Liver (tissue), 9 donors: ENCODE data around the gene MEF2B. TPM values are rescaled to one million over a fixed set of nuclear protein-coding genes. Genes with fewer than 3 reads are reported as not detected.

Experiments
- DNase-seq: peaks from one replicate; pipeline ENCODE4 v3.0.0-alpha.2; 2017; ENCODE audit warnings: low spot score
- H3K27ac ChIP-seq, 2 donors: one replicate each; pipeline ENCODE4 v1.7.0; 2013; ENCODE audit warnings: inconsistent platforms in 2 of 2, low read length in 2 of 2, control low read depth in 1 of 2, low read depth in 1 of 2, mild to moderate bottlenecking in 1 of 2
- H3K27me3 ChIP-seq, 4 donors: one replicate each; pipeline versions ENCODE4 v1.6.1 to v1.7.0; 2013; ENCODE audit warnings: low read length in 3 of 4, inconsistent platforms in 1 of 4, mild to moderate bottlenecking in 1 of 4, moderate library complexity in 1 of 4; ENCODE audit not compliant: control insufficient read depth in 4 of 4, insufficient read depth in 4 of 4
- H3K36me3 ChIP-seq, 4 donors: one replicate each; pipeline versions ENCODE4 v1.6.1 to v1.7.0; 2013; ENCODE audit warnings: low read length in 3 of 4, mild to moderate bottlenecking in 3 of 4, low read depth in 1 of 4, moderate library complexity in 1 of 4; ENCODE audit not compliant: control insufficient read depth in 4 of 4, insufficient read depth in 3 of 4
- H3K4me1 ChIP-seq, 4 donors: one replicate each; pipeline versions ENCODE4 v1.6.1 to v1.7.0; 2013; ENCODE audit warnings: low read length in 3 of 4, mild to moderate bottlenecking in 3 of 4, moderate library complexity in 1 of 4; ENCODE audit not compliant: control insufficient read depth in 4 of 4, insufficient read depth in 4 of 4
- H3K4me3 ChIP-seq, 3 donors: one replicate each; pipeline versions ENCODE4 v1.6.1 to v1.7.0; 2013; ENCODE audit warnings: low read length in 3 of 3, control low read depth in 1 of 3, low read depth in 1 of 3, mild to moderate bottlenecking in 1 of 3
- H3K9ac ChIP-seq, 2 donors: one replicate each; pipeline ENCODE4 v1.7.0; 2013; ENCODE audit warnings: low read length in 2 of 2, mild to moderate bottlenecking in 2 of 2, moderate library complexity in 2 of 2, control low read depth in 1 of 2, low read depth in 1 of 2
- H3K9me3 ChIP-seq, 4 donors: one replicate each; pipeline versions ENCODE4 v1.6.1 to v1.7.0; 2013; ENCODE audit warnings: low read length in 3 of 4; ENCODE audit not compliant: control insufficient read depth in 4 of 4
- EGR1 ChIP-seq, 2 donors: IDR thresholded peaks; 2 replicates each; pipeline ENCODE4 v1.6.1; 2016 to 2018; ENCODE audit warnings: antibody characterized with exemption in 2 of 2, low read depth in 2 of 2
- HNF4A ChIP-seq, 2 donors: conservative IDR thresholded peaks; 2 replicates each; pipeline ENCODE4 v1.6.1; 2016; ENCODE audit warnings: antibody characterized with exemption in 2 of 2, mild to moderate bottlenecking in 2 of 2
- HNF4G ChIP-seq: IDR thresholded peaks from 2 replicates; pipeline ENCODE4 v1.6.1; 2016; ENCODE audit warnings: antibody characterized with exemption
- JUND ChIP-seq, 2 donors: IDR thresholded peaks; 2 replicates each; pipeline ENCODE4 v1.6.1; 2016; ENCODE audit warnings: antibody characterized with exemption in 2 of 2
- NR2F2 ChIP-seq: IDR thresholded peaks from 2 replicates; pipeline ENCODE4 v1.6.1; 2016; ENCODE audit warnings: antibody characterized with exemption
- RAD21 ChIP-seq, 2 donors: IDR thresholded peaks; 2 replicates each; pipeline ENCODE4 v1.6.1; 2016; ENCODE audit warnings: antibody characterized with exemption in 2 of 2, mild to moderate bottlenecking in 2 of 2
- SP1 ChIP-seq: IDR thresholded peaks from 2 replicates; pipeline ENCODE4 v1.6.1; 2018; ENCODE audit warnings: antibody characterized with exemption, mild to moderate bottlenecking
- TAF1 ChIP-seq: conservative IDR thresholded peaks from 2 replicates; pipeline ENCODE4 v1.6.1; 2016; ENCODE audit warnings: antibody characterized with exemption, mild to moderate bottlenecking
- WGBS: extraction: QIAGEN DNeasy Blood & Tissue Kit; methylation state at CpG from one replicate; pipeline ENCODE4 v1.1.7; 2013; 5-methylcytosine and 5-hydroxymethylcytosine counted together
- polyA plus RNA-seq, 2 donors: library from polyadenylated mRNA; stranded (reverse) in 1 of 2; unstranded in 1 of 2; fragments of 200-250 nt in 1 of 2; fragments of >200 nt in 1 of 2; fragmentation: Nextera tagmentation in 1 of 2; extraction: Ambion mirVana in 1 of 2; gene quantifications; one replicate each; pipeline versions ENCODE4 v1.2.1 to v1.2.3, GENCODE V29; 2013 to 2015
- total RNA-seq, 2 donors: library from RNA; depleted of rRNA; stranded (reverse); fragments of >200 nt; gene quantifications; one replicate each; pipeline ENCODE4 v1.2.3, GENCODE V29; 2014
- TF ChIP-seq, protein P1 (sequence below): IDR thresholded peaks from 2 replicates; pipeline ENCODE4 v1.6.1; 2016; ENCODE audit warnings: antibody characterized with exemption
- TF ChIP-seq, protein P2 (sequence below): fragments of 150-350 bp; IDR thresholded peaks from 2 replicates; pipeline ENCODE4 v1.5.1; 2017; ENCODE audit warnings: improper control_type of control experiment, low read depth, low read length; ENCODE audit not compliant: missing input control
- TF ChIP-seq, protein P3 (sequence below): IDR thresholded peaks from 2 replicates; pipeline ENCODE4 v1.6.1; 2016; ENCODE audit warnings: antibody characterized with exemption
- TF ChIP-seq, protein P4 (sequence below): IDR thresholded peaks from 2 replicates; pipeline ENCODE4 v1.6.1; 2016; ENCODE audit warnings: antibody characterized with exemption
- TF ChIP-seq, protein P5 (sequence below): IDR thresholded peaks from 2 replicates; pipeline ENCODE4 v1.6.1; 2016; ENCODE audit warnings: antibody characterized with exemption, mild to moderate bottlenecking
- donor health status: healthy.
- donor health status: healthy.
- donor health status: healthy.
- donor health status: healthy.
- donor health status: healthy.

Gene MEF2B
- total and polyA plus RNA-seq, 4 donors: 0.08 to 0.39 (median 0.30) TPM; not detected in 1

DNA sequence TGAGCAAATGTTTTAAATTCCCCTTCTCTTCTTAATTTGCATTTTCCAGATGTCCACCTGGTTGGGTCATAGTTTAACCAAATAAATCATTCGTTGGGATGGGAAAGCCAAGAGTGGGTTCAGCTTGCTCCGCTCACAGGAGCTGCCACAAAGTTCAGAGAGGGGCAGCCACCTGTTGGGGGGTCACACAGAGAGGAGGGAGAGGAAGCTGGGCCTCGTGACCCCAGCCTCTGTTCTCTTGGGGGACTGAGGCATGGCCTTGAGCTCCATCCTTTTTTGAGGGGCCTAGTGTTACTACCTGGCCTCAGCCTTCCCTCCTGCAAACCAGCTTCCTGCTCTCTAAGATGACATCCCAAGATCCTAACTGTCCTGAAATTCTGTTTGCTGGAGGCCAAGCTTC, 2.5 kb downstream of the MEF2B start:
- TF ChIP-seq JUND (IDR thresholded peaks at IDR 0.05): no peak
- TF ChIP-seq HNF4G: no peak
- TF ChIP-seq, protein P1, sequence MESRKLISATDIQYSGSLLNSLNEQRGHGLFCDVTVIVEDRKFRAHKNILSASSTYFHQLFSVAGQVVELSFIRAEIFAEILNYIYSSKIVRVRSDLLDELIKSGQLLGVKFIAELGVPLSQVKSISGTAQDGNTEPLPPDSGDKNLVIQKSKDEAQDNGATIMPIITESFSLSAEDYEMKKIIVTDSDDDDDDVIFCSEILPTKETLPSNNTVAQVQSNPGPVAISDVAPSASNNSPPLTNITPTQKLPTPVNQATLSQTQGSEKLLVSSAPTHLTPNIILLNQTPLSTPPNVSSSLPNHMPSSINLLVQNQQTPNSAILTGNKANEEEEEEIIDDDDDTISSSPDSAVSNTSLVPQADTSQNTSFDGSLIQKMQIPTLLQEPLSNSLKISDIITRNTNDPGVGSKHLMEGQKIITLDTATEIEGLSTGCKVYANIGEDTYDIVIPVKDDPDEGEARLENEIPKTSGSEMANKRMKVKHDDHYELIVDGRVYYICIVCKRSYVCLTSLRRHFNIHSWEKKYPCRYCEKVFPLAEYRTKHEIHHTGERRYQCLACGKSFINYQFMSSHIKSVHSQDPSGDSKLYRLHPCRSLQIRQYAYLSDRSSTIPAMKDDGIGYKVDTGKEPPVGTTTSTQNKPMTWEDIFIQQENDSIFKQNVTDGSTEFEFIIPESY: no peak
- TF ChIP-seq, protein P2, sequence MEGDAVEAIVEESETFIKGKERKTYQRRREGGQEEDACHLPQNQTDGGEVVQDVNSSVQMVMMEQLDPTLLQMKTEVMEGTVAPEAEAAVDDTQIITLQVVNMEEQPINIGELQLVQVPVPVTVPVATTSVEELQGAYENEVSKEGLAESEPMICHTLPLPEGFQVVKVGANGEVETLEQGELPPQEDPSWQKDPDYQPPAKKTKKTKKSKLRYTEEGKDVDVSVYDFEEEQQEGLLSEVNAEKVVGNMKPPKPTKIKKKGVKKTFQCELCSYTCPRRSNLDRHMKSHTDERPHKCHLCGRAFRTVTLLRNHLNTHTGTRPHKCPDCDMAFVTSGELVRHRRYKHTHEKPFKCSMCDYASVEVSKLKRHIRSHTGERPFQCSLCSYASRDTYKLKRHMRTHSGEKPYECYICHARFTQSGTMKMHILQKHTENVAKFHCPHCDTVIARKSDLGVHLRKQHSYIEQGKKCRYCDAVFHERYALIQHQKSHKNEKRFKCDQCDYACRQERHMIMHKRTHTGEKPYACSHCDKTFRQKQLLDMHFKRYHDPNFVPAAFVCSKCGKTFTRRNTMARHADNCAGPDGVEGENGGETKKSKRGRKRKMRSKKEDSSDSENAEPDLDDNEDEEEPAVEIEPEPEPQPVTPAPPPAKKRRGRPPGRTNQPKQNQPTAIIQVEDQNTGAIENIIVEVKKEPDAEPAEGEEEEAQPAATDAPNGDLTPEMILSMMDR: no peak
- no peak for TF ChIP-seq EGR1 (IDR thresholded peaks at IDR 0.05; ENCODE audit: low read depth in 2 of 2)
- Histone ChIP-seq H3K9ac (no peak overlapping the region), H3K4me3 (no peak overlapping the region), H3K27me3 (no peaks in the 10 kb centered on the region), H3K9me3 (no peaks in the 10 kb centered on the region), H3K36me3 (no peaks in the 10 kb centered on the region), H3K4me1 (peaks cover 0 to 6% (median 0%) of the 10 kb centered on the region in 4 donors), H3K27ac (no peak overlapping the region)
- WGBS: 84% methylated on average over 3 of the region's 3 CpGs
- no peak for DNase-seq

DNA sequence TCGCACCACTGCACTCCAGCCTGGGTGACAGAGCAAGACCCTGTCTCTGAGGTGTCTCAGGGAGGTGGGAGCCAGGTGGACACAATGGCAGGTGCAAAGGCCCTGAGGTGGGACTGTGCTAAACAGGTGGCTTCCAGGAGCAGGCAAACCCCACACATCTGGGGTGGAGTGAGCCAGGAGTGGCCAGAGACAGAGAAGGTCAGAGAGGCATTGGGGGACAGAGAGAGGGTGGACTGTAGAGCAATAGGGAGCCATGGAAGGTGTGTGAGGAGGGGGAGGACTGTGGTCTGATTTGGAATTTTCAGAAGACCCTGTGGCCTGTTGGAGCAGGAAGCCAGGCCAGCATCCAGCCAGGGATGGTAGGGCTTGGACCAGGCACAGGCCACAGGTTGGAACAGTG, 4.7 kb downstream of the MEF2B start:
- 100% methylated on average over 1 of the region's 1 CpG for WGBS
- Histone ChIP-seq H3K4me3 (no peak overlapping the region), H3K9me3 (no peaks in the 10 kb centered on the region), H3K27ac (no peak overlapping the region), H3K27me3 (no peaks in the 10 kb centered on the region), H3K36me3 (no peaks in the 10 kb centered on the region), H3K9ac (no peak overlapping the region), H3K4me1 (peaks cover 0 to 5% (median 0%) of the 10 kb centered on the region in 4 donors)
- no peak for DNase-seq
- TF ChIP-seq, protein P3, sequence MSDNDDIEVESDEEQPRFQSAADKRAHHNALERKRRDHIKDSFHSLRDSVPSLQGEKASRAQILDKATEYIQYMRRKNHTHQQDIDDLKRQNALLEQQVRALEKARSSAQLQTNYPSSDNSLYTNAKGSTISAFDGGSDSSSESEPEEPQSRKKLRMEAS: no peak
- no peak for TF ChIP-seq HNF4A (conservative IDR thresholded peaks at IDR 0.05)
- TF ChIP-seq SP1: no peak
- no peak for TF ChIP-seq RAD21 (IDR thresholded peaks at IDR 0.05)

DNA sequence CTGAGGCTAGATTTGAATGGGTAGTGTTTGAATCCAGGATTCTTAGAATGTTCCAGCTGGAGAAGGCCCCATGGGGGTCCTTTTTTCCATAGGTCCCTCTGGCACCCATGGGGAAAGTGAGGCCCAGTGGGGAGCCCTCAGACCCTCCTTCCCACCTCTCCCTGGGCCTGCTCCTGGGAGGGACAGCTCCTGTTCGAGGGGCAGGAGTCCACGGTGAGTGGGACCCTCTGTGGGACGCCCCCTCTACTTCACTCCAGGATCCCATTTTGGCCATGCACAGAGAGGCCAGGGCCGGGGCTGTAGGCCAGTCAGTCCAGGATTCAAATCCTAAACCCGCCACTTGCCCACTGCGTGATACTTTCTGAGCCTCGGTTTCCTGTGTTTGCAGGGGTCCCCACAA, 7.6 kb downstream of the MEF2B start:
- Histone ChIP-seq H3K9me3 (no peaks in the 10 kb centered on the region), H3K4me3 (no peak overlapping the region), H3K4me1 (no peaks in the 10 kb centered on the region), H3K9ac (no peak overlapping the region), H3K27ac (no peak overlapping the region), H3K36me3 (no peaks in the 10 kb centered on the region), H3K27me3 (no peaks in the 10 kb centered on the region)
- WGBS: 94% methylated on average over 7 of the region's 7 CpGs
- TF ChIP-seq NR2F2 (no peak), HNF4A (conservative IDR thresholded peaks at IDR 0.05) (no peak), EGR1 (IDR thresholded peaks at IDR 0.05; ENCODE audit: low read depth in 2 of 2) (no peak), TAF1 (no peak), SP1 (no peak), JUND (IDR thresholded peaks at IDR 0.05) (no peak)
- TF ChIP-seq, protein P4, sequence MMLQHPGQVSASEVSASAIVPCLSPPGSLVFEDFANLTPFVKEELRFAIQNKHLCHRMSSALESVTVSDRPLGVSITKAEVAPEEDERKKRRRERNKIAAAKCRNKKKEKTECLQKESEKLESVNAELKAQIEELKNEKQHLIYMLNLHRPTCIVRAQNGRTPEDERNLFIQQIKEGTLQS: no peak
- TF ChIP-seq, protein P1: no peak
- TF ChIP-seq, protein P2: no peak
- TF ChIP-seq, protein P5, sequence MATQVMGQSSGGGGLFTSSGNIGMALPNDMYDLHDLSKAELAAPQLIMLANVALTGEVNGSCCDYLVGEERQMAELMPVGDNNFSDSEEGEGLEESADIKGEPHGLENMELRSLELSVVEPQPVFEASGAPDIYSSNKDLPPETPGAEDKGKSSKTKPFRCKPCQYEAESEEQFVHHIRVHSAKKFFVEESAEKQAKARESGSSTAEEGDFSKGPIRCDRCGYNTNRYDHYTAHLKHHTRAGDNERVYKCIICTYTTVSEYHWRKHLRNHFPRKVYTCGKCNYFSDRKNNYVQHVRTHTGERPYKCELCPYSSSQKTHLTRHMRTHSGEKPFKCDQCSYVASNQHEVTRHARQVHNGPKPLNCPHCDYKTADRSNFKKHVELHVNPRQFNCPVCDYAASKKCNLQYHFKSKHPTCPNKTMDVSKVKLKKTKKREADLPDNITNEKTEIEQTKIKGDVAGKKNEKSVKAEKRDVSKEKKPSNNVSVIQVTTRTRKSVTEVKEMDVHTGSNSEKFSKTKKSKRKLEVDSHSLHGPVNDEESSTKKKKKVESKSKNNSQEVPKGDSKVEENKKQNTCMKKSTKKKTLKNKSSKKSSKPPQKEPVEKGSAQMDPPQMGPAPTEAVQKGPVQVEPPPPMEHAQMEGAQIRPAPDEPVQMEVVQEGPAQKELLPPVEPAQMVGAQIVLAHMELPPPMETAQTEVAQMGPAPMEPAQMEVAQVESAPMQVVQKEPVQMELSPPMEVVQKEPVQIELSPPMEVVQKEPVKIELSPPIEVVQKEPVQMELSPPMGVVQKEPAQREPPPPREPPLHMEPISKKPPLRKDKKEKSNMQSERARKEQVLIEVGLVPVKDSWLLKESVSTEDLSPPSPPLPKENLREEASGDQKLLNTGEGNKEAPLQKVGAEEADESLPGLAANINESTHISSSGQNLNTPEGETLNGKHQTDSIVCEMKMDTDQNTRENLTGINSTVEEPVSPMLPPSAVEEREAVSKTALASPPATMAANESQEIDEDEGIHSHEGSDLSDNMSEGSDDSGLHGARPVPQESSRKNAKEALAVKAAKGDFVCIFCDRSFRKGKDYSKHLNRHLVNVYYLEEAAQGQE: no peak
- DNase-seq: no peak
